GM19238 (cell line): Measurements from ENCODE around the gene MIF4GD.
"Not testable (repeated sequence)": the region's sequence is repeated elsewhere in the genome, so short reads cannot be mapped to it uniquely, and the experiment has no call there.

Experiments used
- DNase-seq: peaks from one replicate; pipeline ENCODE4 v3.0.0; 2011; ENCODE audit warnings: low spot score; ENCODE audit not compliant: insufficient read length

MIF4GD gene

GRCh38 chr17:75261336-75262111 is 9.5 kb downstream of the MIF4GD start, which contains the start of the genes GGA3 and MRPS7:
Gene GGA3 (minus strand): TSS chr17:75261606. CDS start chr17:75261587, 19 bp downstream.
Gene MRPS7 (plus strand): TSS chr17:75261879. CDS start chr17:75261901, 22 bp downstream.
- peak; percentile 92 for DNase-seq

GRCh38 chr17:75260641-75261335 is 10.2 kb downstream of the MIF4GD start:
- no peak for DNase-seq

GRCh38 chr17:75257228-75257627 is 13.8 kb downstream of the MIF4GD start:
- not testable (repeated sequence) for DNase-seq

GRCh38 chr17:75255954-75256698 is 14.9 kb downstream of the MIF4GD start:
- DNase-seq, result not testable (repeated sequence)

- DNase-seq, result no peak
Measured at GRCh38 chr17:75252039-75252816, 18.8 kb downstream of the MIF4GD start.

GRCh38 chr17:75250009-75250471 is 21.0 kb downstream of the MIF4GD start:
- peak; percentile 80 for DNase-seq

GRCh38 chr17:75249564-75249963 is 21.5 kb downstream of the MIF4GD start:
- no peak for DNase-seq

GRCh38 chr17:75246404-75246803 is 24.6 kb downstream of the MIF4GD start:
- no peak for DNase-seq

GRCh38 chr17:75245011-75245410 is 26.0 kb downstream of the MIF4GD start:
- DNase-seq, result no peak

GRCh38 chr17:75244133-75244866 is 26.7 kb downstream of the MIF4GD start:
- no peak for DNase-seq

GRCh38 chr17:75242461-75243042 is 28.5 kb downstream of the MIF4GD start:
- DNase-seq, result no peak

GRCh38 chr17:75241996-75242460 is 29.0 kb downstream of the MIF4GD start:
- DNase-seq, result no peak

GRCh38 chr17:75241502-75241901 is 29.5 kb downstream of the MIF4GD start:
- DNase-seq, result no peak

GRCh38 chr17:75241143-75241430 is 29.9 kb downstream of the MIF4GD start:
- no peak for DNase-seq

GRCh38 chr17:75240394-75241142 is 30.5 kb downstream of the MIF4GD start:
- no peak for DNase-seq

- DNase-seq, result no peak
Measured at GRCh38 chr17:75239778-75240393, 31.1 kb downstream of the MIF4GD start.

GRCh38 chr17:75239214-75239613 is 31.8 kb downstream of the MIF4GD start:
- no peak for DNase-seq

GRCh38 chr17:75238684-75239191 is 32.3 kb downstream of the MIF4GD start:
- DNase-seq, result peak; percentile 61
